ENCODE data around the gene OR2T1.
"Not testable (repeated sequence)": the region's sequence is repeated elsewhere in the genome, so short reads cannot be mapped to it uniquely, and the experiment has no call there.

OR2T1 gene

GRCh38 chr1:248450466-248451145, 47.8 kb downstream of the OR2T1 start:
- not testable (repeated sequence) for DNase-seq (ENCODE audit: low read depth); H3K4me3 ChIP-seq (ENCODE audit: low read depth, low read length)

DNA sequence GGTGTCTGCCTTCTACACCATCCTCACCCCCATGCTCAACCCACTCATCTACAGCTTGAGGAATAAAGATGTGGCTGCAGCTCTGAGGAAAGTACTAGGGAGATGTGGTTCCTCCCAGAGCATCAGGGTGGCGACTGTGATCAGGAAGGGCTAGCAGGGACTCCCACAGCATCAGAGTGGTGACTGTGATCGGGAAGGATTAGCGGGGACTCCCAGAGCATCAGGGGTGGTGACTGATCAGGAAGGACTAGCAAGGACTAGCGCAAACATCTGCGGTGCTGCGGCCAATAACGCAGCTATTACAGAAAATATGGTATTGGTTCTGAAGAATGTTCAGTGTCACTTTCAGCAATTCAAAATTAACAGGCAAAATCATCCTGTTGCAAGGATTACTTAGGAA, 50.8 kb downstream of the OR2T1 start:
- not testable (repeated sequence) for DNase-seq (ENCODE audit: low read depth); H3K4me3 ChIP-seq (ENCODE audit: low read depth, low read length)

DNA sequence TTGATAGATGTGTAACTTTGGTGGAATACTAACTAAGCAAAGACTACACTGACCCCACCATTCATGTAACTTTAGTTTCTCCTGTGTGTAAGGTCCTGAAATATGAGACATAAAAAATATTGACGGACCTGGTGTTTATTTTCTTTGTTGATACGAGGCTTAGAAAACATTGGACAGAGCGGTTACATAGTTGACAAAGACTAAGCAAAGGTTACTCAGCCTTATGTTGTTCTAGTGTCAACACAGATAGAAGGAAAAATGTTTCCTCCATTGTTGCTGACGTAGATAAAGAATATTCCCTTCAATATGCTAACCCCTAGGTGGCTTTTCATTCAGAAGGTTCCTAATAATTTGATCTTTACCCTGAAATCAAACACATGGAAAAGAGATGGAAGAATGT, 52.2 kb downstream of the OR2T1 start:
- DNase-seq (ENCODE audit: low read depth); H3K4me3 ChIP-seq (ENCODE audit: low read depth, low read length): not testable (repeated sequence)

- not testable (repeated sequence) for DNase-seq (ENCODE audit: low read depth); H3K4me3 ChIP-seq (ENCODE audit: low read depth, low read length)
These were observed 53.8 kb downstream of the OR2T1 start for GRCh38 chr1:248456635-248457034.
